AG04449 (cell line): ENCODE measurements around the gene FHOD3.

Experiments used
- CTCF ChIA-PET: fragments of 350-600 bp; formaldehyde crosslinking; extraction: SDS; loops from one replicate; lab custom pipeline; 2021; ENCODE audit warnings: antibody characterized with exemption; lab: Yijun Ruan, JAX
- POLR2A ChIA-PET: fragments of 400-600, 350-600 bp; formaldehyde crosslinking; extraction: SDS; loops from one replicate; lab custom pipeline; 2020; ENCODE audit warnings: antibody characterized with exemption, inconsistent platforms; lab: Yijun Ruan, JAX
- DNase-seq: peaks from one replicate; pipeline ENCODE4 v3.0.0-alpha.2; 2010; ENCODE audit warnings: low read depth, low spot score
- H3K4me3 ChIP-seq: 2 replicates; pipeline ENCODE4 v1.5.1; 2011; ENCODE audit warnings: low read depth, mild to moderate bottlenecking, control low read depth, low read length
- CTCF ChIP-seq: IDR thresholded peaks from one replicate; pipeline ENCODE4 v1.5.1; 2011; ENCODE audit warnings: mild to moderate bottlenecking, moderate library complexity, low read length, control low read depth, inconsistent platforms; ENCODE audit not compliant: insufficient read depth; ENCODE audit errors: missing control alignments

The FHOD3 gene

DNA sequence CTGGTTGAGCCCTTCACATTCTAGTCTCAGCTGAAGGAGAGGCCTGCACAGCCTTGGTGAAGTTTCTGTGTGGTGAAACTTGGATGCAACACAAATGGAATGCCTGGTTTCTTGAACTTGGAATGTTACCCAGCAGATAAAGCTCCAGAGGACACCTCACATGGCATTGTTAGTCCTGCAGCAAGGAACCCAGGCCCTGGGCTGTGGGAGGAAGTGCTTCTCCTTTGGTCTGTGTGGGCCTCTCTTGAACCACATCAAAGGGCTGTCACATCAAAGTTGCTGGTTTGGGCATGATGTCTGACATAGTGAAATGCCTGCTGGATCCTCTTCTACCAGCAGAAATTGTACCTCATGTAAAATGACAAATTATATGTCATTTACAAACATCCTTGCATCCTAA, 198.5 kb downstream of the FHOD3 start:
- no peak for DNase-seq
- ChIA-PET POLR2A (no interaction called here), CTCF (interaction anchor here (2.3 kb wide), 1 partner anchor 77 kb away, joined by 5 read pairs; no protein-coding TSS in a partner anchor)
- TF ChIP-seq CTCF, result no peak
- no peak overlapping the region for H3K4me3 ChIP-seq

DNA sequence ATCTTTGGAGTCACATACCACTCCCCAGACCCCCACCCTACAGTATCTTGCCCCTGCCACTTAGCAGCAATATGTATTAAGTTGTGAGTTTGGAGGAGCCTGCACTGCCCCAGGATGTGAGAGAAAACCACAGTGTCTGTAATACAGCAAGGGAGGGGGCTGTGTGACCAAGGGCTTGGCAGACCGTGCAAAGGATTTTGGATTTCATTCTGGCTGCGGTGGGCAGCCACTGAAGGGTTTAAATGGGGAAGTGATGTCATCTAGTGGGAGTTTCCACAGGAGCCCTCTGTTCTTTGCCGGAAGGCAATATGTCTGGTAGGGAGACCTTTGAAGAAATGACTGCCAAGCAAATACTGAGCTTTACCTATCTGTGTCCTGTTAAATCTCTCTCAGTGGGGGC, 202.4 kb downstream of the FHOD3 start:
- DNase-seq, result no peak
- H3K4me3 ChIP-seq, result no peak overlapping the region
- no peak for TF ChIP-seq CTCF
- POLR2A ChIA-PET, result no interaction called here
- CTCF ChIA-PET, result no interaction called here

DNA sequence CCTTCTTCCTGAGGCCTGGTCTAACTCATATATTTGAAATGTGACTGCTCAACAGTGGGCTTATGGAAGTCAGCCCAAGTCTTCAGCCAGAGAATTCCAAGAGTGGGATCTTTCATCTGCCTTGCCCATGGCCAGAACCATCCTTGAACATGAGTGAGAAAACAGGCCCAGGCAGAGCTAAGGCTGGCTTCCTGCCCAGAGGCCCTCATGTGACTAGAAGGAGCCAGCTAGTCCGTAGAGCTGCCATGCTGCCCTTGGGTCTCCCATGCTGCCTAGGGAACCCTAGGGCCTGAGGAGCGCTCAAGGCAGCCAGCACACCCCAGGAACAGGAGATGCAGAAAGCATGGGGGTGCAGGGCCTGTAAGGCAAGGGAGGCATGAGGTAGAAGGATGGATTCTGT, 203.6 kb downstream of the FHOD3 start:
- TF ChIP-seq CTCF, result no peak
- DNase-seq, result no peak
- POLR2A ChIA-PET, result no interaction called here
- CTCF ChIA-PET, result no interaction called here
- no peak overlapping the region for H3K4me3 ChIP-seq

DNA sequence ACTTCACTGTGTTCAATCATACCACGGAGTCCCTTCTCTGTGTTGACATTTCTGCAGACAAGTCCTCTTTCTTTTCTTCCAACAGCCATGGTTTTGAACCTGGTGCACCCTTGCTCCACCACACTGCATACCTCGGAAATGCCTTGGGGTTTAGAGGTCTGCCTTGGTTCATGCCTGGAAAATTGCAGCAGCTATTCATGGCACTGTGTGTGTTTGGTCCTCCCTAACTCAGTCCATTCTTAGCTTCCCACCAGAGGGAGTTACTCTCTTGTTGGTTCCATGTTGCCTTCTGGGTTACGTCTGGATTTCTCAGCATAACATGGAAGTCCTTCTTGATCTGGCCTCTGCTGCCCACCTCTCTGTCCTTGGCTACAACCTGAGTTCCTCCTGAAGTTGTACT, 206.0 kb downstream of the FHOD3 start:
- ChIA-PET POLR2A (no interaction called here), CTCF (interaction anchor here (0.6 kb wide), 1 partner anchor 10 kb away, joined by 3 read pairs; no protein-coding TSS in a partner anchor)
- no peak for TF ChIP-seq CTCF
- no peak for DNase-seq
- no peak overlapping the region for H3K4me3 ChIP-seq

GRCh38 chr18:36504928-36505327, 207.4 kb downstream of the FHOD3 start:
- DNase-seq, result no peak
- H3K4me3 ChIP-seq, result no peak overlapping the region
- POLR2A ChIA-PET, result no interaction called here
- no peak for TF ChIP-seq CTCF
- CTCF ChIA-PET, result interaction anchor here (0.8 kb wide), 1 partner anchor 11 kb away, joined by 3 read pairs; no protein-coding TSS in a partner anchor

GRCh38 chr18:36505665-36506064, 208.2 kb downstream of the FHOD3 start:
- CTCF ChIA-PET, result interaction anchor here (0.8 kb wide), 1 partner anchor 11 kb away, joined by 3 read pairs; no protein-coding TSS in a partner anchor
- POLR2A ChIA-PET, result no interaction called here

More at GRCh38 chr18:36505665-36506064, 208.2 kb downstream of the FHOD3 start:
- TF ChIP-seq CTCF, result no peak
- no peak overlapping the region for H3K4me3 ChIP-seq
- no peak for DNase-seq
